Activated T-cell treated with anti-CD3 and anti-CD28 coated beads for 48 hours (primary cell): ENCODE data around the gene LIAS.
"Not testable (repeated sequence)": the region's sequence is repeated elsewhere in the genome, so short reads cannot be mapped to it uniquely, and the experiment has no call there.

Experiments used
- DNase-seq: peaks from one replicate; pipeline ENCODE4 v3.0.0-alpha.2; 2020; ENCODE audit warnings: low read depth

The LIAS gene

DNA sequence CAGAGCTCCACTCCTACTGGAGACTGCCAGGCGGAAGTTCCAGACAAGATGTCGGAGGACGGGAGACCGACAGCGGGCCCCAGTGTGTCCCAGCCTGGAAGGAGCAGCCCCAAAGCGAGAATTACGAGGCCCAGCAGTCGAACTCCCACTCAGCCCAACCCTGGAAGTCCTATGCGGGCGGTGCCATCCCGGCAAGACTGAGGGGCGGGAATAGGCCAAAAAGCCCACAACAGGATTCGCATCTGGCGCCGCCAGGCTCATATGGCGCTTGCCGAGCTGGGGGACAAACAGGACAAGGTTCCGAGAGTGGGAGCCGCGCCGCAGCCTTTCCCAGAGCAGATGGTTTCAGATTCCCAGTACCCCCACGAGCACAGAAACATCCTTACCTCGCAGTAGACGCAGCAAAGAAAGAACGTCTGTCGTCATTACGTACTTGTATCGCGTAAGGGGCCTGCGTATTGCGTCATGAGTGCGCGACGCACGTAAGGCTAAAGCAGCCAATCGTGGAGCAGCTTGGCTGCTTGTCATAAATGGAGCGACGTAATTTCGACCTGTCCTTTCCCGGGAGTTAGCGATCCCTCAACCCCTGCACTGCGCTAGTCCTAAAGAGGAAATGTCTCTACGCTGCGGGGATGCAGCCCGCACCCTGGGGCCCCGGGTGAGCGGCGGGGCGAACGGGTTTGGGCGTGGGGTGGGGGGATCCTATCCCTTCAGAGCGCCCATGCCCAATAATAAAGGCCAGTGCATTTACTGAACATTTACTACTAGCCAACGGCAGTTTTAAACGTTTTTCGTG is at the start of gene LIAS, which contains the start of gene RPL9:
Gene LIAS, plus strand, starts transcription at position 552 of the 796 bp plus-strand sequence. Its CDS starts 62 bp downstream, at position 614.
Gene RPL9, minus strand, starts transcription at position 418 of the 796 bp plus-strand sequence. CDS start 483 bp downstream, outside the sequence.
- DNase-seq = peak; percentile 88

DNA sequence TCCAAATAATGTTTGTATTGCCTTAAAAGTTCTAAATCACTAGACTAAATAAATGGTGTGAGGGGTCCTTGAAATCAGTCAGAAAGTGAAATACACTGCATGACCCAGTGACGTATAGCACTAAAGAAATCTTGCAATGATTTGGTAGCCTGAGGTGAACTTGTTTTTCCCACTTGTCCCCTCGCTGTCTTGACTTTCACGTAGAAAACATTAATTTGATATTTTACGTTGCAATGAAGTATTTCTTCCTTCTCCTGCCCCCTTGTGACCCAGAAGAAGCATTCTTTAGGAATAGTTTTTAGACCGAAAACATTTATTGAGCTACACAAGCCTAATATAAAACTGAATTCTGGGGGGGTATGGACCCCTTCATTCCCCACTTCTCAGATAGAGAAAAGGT is 48.4 kb upstream of the LIAS start:
- DNase-seq = no peak

DNA sequence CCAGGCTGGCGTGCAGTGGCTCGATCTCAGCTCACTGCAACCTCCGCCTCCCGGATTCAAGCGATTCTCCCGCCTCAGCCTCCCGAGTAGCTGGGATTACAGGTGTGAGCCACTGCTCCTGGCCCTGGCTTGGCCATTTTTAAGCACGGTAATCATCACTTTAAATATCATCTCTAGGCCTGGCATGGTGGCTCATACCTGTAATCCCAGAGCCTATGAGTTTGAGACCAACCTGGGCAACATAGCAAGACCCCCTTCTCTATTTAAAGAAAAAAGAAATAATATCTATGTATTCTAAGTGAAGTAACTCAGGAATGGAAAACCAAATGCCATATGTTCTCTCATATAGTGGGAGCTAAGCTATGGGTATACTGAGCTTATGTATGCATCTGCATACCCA is 47.3 kb upstream of the LIAS start:
- not testable (repeated sequence) for DNase-seq

DNA sequence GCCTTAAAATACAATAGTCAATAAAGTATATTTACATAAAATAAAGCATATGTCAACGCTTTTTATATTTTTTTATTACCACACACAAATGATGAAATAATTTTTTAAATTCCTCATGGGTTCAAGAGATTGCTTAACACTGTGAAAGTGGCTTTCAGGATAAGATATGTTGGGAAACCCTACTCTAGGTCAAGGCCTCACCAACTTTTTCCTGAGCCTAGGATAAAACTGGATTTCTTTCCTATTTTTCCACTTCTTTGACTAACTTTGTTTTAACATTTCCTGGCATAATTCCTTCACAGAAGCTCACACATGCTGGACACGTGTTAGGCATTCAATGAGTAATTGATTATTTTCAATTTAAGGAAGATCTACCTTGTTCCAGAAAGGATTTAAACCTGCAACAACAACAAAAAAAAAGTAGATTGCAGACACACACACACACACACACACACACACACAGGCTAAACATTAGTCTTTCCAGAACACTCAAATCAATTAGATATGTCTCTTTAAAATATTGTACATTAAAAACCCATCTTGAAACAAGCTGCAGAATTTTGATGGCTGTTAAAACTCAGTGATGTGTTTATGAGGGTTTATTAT is 43.1 kb upstream of the LIAS start:
- DNase-seq = no peak

DNA sequence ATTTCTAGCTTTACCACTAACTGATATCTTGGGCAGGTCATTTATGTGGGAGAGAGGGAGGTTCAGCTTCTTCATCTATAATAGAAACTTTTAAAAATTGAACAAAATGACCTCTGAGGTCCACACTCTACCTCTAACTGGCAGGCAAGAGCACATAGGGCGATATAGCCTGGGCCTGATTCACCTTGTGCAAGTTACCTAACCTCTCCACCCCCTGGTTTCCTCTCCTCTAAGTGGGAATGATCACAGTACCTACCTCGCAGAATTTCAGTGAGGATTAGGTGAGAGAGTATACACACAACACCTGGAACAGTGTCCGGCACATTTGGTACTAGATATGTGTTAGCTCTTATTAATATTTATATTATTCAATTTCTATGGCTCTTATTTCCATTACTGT is 36.6 kb upstream of the LIAS start:
- no peak for DNase-seq

DNA sequence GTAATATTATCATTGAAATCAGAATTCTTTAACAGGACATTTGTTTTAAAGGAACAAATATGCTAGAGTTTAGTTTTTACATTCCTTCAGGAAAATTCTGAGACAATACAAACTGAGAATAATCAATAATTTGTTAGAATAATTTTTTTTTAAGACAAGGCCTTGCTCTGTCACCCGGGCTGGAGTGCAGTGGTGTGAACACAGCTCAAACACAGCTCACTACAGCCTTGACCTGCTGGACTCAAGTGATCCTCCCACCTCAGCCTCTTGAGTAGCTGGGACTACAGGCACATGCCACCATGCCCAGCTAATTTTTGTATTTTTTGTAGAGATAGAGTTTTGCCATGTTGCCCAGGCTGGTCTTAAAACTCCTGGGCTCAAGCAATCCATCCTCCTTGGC is 33.6 kb upstream of the LIAS start:
- not testable (repeated sequence) for DNase-seq

DNA sequence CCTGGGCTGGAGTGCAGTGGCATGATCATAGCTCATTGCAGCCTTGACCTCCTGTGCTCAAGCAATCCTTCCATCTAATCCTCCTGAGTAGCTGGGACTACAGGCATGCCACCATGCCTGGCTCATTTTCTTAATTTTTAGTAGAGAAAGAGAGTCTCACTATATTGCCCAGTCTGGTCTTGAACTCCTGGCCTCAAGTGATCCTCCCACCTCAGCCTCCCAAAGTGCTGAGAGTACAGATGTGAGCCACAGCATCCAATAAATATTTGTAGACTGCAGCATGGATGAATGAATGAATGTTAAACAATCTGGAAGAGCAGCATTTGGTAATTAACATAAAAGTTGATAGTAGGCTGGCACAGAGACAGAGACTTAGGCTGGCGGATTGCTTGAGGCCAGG is 32.1 kb upstream of the LIAS start:
- no peak for DNase-seq

DNA sequence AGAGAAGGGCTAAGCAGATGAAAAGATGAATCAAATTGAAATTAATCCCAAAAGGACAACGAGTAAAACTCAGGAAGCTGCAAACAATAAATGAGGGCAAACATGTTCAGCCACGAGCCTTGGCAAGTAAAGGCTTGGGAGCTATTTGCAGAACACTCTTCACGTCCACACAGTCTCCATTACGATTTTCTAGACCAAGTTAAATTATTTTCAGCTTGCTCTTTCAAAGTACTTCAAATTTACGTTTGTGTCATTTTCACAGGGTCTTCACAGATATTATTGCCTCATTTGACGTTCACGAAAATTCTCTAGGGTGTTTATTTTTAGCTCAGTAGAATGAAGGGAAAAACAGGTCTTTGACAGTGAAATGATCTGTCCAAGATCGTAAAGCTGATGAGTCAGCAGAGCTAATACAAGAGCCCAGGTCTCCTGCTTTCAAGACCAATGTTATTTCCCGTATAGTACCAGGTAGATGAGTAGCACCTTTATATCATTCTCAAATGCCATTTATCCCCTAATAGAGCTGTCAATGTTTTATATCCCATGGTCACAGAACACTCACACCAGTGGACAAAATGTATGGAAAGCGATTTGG is 31.2 kb upstream of the LIAS start:
- DNase-seq = no peak

DNA sequence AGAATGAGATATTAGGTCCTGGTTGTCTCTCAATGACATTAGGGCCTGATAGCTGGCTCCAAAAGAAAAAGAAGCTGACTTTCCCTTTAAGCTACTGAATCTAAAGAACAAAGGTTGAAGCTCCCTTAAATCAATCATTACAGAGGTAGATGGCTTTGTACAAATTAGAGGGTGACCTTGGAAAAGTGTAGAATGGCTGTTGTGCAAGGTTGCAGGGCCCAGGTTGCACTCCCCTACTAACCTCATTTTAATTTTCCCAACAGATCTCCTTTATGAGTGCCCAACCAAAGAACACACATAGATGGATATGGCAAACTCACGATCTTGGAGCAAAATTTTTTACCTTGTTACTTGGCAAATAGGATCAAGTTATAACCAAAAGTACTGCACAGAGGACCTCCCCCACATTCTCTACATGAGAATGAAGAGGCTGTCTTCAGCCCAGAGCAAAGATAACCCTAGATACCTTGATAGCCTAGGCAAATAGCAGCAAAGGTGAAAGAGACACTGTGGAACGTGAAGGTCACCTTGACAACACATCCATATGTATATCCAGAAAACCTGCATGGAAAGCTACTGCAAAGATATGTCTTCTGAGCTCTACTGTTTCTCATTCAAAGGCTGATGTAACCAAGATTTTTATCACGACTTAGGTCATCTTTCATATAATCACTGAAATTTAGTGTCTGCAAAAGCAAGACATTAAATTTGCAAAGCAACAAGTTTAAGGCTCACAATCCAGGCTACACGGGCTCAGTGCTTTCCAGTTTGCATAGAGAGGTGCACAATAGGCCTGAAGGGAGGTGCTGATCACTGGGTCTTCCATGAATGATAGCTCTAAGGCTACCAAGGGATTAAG is 29.2 kb upstream of the LIAS start:
- DNase-seq = no peak

DNA sequence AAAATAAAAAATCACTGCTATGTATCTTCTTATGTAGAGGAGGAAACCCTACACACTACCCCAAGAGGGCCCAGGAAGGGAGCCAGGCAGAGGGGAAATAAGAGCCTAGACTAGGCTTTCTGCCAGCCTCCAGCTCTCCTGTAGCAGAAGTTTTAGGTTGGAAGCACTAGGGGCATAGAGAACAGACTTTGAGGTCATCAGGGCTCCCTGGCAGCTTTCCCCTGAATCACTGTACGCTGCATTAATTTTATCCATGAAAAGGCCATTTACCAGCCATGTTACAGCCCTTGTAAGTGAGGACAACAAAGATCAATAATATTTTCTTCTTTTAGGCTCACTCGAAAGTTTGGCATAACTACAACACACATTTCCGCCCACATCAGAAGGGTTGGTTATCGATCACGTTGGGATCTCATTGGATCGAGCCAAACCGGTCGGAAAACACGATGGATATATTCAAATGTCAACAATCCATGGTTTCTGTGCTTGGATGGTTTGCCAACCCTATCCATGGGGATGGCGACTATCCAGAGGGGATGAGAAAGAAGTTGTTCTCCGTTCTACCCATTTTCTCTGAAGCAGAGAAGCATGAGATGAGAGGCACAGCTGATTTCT is 24.9 kb upstream of the LIAS start:
- DNase-seq = no peak

DNA sequence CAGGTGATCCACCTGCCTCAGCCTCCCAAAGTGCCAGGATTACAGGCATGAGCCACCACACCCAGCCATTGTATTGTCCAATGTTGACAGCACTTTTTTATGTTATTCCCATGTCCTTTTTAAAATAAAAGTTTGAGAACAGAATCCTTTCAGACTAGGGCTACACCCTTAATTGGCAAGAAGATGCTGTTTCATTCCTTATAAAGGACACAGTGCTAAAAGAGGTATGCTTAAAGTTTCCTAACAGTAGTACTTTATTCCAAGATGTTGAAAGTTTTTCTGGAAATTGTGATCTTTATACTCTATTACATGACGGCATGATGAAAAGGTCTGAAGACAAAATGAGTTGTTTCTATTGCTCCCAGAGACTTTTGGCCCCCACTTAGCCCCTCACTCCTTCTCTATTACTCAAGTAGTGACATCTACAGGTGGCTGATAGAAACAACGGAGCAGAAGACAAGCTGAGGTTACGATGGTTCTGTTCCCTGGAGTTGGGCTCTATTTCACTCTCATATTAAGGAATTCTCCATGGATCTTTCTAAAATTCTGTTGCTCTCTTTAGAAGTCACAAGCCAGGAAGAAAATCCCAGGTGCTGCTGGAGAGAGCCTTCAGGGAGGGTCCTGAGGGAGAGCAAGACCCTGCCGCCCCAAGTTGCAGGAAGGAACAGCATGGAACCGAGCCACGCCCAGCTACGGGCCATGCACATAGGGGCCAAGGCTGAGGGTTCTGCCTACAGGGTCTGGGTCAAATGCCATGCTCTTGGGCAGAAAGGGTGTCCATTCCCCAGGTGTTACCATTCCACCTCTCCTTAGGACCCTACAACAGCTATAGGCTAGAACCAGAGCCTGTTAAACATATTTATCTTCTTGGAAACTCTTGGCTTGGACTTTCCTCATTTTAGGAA is 22.9 kb upstream of the LIAS start:
- no peak for DNase-seq

DNA sequence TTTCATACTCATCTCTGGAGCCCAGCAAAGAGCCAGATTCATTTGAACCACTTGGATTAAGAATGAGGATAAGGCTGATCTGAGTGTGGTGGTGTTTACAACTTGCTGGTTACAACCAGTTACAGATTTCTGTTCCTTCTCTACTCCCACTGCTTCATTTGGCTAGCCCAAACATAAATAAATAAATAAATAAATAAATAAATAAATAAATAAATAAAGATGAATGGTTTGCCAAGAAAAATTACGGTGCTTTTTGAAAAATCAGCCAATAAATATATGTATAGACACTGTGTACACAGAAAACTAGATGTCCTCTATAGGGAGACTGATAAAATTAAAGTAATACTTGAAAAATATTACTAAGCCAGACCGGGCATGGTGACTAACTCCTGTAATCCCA is 17.3 kb upstream of the LIAS start:
- DNase-seq = no peak

DNA sequence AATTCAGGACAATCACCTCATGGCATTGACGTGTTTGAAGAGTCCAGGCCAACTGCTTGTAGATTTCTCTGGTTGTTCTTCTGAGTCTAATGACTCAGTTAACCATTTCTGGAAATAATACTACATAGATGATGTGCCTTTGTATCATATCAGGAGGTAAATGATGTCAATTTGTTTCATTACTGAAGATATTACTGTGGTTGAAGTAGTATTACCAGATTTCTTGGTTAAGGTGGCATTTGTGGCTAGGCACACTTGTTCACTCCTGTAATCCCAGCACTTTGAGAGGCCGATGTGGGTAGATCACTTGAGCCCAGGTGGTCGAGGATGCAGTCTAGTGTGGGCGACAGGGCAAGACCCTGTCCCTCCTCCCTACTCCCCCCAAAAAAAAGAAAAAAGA is 15.9 kb upstream of the LIAS start:
- DNase-seq = no peak

DNA sequence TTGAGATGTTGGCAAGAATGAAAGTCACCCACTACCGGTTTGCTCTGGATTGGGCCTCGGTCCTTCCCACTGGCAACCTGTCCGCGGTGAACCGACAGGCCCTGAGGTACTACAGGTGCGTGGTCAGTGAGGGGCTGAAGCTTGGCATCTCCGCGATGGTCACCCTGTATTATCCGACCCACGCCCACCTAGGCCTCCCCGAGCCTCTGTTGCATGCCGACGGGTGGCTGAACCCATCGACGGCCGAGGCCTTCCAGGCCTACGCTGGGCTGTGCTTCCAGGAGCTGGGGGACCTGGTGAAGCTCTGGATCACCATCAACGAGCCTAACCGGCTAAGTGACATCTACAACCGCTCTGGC is 12.4 kb upstream of the LIAS start:
- DNase-seq = no peak

DNA sequence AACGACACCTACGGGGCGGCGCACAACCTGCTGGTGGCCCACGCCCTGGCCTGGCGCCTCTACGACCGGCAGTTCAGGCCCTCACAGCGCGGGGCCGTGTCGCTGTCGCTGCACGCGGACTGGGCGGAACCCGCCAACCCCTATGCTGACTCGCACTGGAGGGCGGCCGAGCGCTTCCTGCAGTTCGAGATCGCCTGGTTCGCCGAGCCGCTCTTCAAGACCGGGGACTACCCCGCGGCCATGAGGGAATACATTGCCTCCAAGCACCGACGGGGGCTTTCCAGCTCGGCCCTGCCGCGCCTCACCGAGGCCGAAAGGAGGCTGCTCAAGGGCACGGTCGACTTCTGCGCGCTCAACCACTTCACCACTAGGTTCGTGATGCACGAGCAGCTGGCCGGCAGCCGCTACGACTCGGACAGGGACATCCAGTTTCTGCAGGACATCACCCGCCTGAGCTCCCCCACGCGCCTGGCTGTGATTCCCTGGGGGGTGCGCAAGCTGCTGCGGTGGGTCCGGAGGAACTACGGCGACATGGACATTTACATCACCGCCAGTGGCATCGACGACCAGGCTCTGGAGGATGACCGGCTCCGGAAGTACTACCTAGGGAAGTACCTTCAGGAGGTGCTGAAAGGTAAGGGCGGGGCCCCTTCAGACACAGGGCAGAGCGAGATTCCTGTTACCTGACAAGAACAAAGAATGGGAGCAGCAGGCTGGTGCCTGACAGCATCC is 11.8 kb upstream of the LIAS start:
- DNase-seq = peak; percentile 31

DNA sequence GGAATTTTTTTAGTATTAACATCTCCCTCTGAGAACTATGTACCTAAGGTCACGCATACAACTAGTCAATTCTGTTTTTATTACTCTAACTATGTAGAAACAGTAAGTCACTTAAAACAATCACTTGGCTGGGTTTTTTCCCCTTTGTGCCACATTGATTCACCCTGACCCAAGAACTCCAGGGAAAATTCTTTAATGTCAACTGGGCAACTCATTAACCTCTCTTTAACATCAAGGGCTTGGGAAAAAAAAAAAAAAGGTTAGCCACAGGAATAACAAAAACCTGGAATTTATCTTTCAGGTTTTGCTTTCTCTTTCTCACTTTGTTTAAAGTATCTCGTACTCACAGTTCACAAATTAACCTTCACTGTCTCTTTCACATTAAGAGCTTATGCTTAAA is 8.2 kb upstream of the LIAS start:
- no peak for DNase-seq

DNA sequence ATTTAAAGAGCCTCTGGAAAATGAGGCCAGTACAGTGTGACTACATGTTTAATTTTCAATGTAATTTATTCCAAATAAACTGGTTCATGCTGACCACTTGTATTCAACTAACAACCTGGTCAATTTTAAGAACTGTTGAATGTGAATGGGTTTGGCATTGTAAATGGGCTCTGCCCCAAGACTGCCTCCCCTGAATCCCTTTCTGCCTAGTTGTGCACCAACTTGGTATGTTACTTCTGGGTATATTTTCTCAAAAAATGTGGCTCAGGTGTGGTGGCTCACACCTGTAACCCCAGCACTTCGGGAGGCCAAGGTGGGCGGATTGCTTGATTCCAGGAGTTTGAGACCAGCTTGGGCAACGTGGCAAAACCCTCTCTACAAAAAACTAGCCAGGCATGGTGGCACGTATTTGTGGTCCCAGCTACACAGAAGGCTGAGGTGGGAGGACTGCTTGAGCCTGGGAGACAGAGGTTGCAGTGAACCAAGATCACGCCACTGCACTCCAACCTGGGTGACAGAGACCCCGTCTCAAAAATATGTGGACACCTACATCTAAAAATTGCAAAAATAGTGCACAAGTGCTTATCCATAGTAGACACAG is 7.3 kb upstream of the LIAS start:
- no peak for DNase-seq

DNA sequence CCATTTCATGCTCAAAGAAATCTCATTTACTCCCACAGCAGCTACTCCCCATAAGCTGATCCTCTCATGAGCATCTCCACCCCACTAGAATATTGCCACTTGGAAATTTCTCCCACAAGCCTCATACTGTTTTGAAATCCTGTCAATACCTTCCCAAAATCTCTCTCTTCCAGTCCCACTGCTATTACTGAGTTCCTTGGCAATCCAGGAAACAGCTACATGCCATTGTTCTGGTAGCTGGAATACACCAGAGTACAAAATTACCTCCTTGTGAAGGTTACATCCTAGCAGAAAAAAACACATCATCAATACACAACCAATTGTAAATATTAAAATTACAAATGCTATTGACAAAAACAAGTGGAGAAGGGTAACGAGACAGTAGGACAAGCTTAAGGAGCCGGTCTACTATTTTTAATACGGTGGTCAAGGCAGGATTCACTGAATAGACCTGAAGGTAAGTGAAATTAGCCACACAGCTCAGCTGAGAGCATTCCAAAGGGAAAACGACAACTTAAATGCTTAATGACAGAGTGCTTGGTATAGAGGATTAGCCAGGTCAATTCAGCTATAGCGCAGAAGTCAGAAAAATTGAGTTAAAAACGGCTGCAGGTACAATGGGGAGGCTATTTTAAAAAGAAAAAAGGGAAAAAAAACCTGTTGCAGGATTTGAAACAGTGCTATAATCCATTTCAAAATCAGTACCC is 6.5 kb upstream of the LIAS start:
- DNase-seq = no peak
